CD14-positive monocyte (primary cell): ENCODE results near the gene CDKN2A. TPM values are rescaled to one million over a fixed set of nuclear protein-coding genes. Genes with fewer than 3 reads are reported as not detected.
A peak's percentile ranks its signal among the peaks of the same experiment; 100 is the strongest.

Source experiments
- DNase-seq, 3 donors: peaks; one replicate each; pipeline ENCODE4 v3.0.0-alpha.2; 2011 to 2022
- H2AFZ ChIP-seq: 2 replicates; pipeline ENCODE4 v1.6.0; 2012; ENCODE audit warnings: mild to moderate bottlenecking, low read depth, low read length, inconsistent platforms; ENCODE audit not compliant: insufficient read depth, poor library complexity, severe bottlenecking
- H3K27ac ChIP-seq, 2 donors: 1 replicate in 1 of 2; 2 replicates in 1 of 2; pipeline ENCODE4 v1.5.1; 2012 to 2013; ENCODE audit warnings: low read length in 2 of 2, control low read depth in 1 of 2, inconsistent platforms in 1 of 2, low read depth in 1 of 2, mild to moderate bottlenecking in 1 of 2
- H3K27me3 ChIP-seq, 2 donors: one replicate each; pipeline versions ENCODE4 v1.6.0 to v1.6.1; 2011 to 2013; ENCODE audit warnings: low read length in 2 of 2; ENCODE audit not compliant: control insufficient read depth in 2 of 2, insufficient read depth in 2 of 2
- H3K36me3 ChIP-seq, 2 donors: replicated peaks in 1 of 2; 1 replicate in 1 of 2; 2 replicates in 1 of 2; pipeline versions ENCODE4 v1.5.1 to v1.6.1; 2012 to 2013; ENCODE audit warnings: low read length in 2 of 2, control low read depth in 1 of 2, inconsistent platforms in 1 of 2, mild to moderate bottlenecking in 1 of 2; ENCODE audit not compliant: insufficient read depth in 2 of 2, control insufficient read depth in 1 of 2
- H3K4me1 ChIP-seq, 2 donors: 1 replicate in 1 of 2; 2 replicates in 1 of 2; pipeline versions ENCODE4 v1.5.1 to v1.6.1; 2012 to 2013; ENCODE audit warnings: low read length in 2 of 2, control low read depth in 1 of 2, inconsistent platforms in 1 of 2, mild to moderate bottlenecking in 1 of 2, moderate library complexity in 1 of 2; ENCODE audit not compliant: insufficient read depth in 2 of 2, control insufficient read depth in 1 of 2
- H3K4me2 ChIP-seq: replicated peaks from 2 replicates; pipeline ENCODE3; 2012; ENCODE audit warnings: low read length, moderate library complexity, mild to moderate bottlenecking; ENCODE audit not compliant: poor library complexity, severe bottlenecking; ENCODE audit errors: extremely low read depth
- H3K4me3 ChIP-seq, 3 experiments: fragments of 200-600 bp in 1 of 3; sonication (generic) in 1 of 3; replicated peaks in 1 of 3; 1 replicate in 2 of 3; 2 replicates in 1 of 3; pipeline ENCODE4 v1.5.1; 2011 to 2013; ENCODE audit warnings: low read length in 3 of 3, mild to moderate bottlenecking in 3 of 3, control low read depth in 2 of 3, low read depth in 2 of 3, inconsistent platforms in 1 of 3, moderate library complexity in 1 of 3
- H3K79me2 ChIP-seq: 2 replicates; pipeline ENCODE4 v1.6.0; 2012; ENCODE audit warnings: mild to moderate bottlenecking, control low read depth, inconsistent platforms, low read length, moderate library complexity; ENCODE audit not compliant: insufficient read depth
- H3K9ac ChIP-seq: 2 replicates; pipeline ENCODE4 v1.6.0; 2017; ENCODE audit warnings: low read length, mild to moderate bottlenecking; ENCODE audit not compliant: insufficient read depth, poor library complexity, severe bottlenecking
- H3K9me3 ChIP-seq, 2 donors: replicated peaks in 1 of 2; 1 replicate in 1 of 2; 2 replicates in 1 of 2; pipeline versions ENCODE4 v1.5.1 to v1.6.1; 2012 to 2013; ENCODE audit warnings: low read length in 2 of 2, control low read depth in 1 of 2; ENCODE audit not compliant: control insufficient read depth in 1 of 2, insufficient read depth in 1 of 2
- H4K20me1 ChIP-seq: 2 replicates; pipeline ENCODE4 v1.6.0; 2012; ENCODE audit warnings: mild to moderate bottlenecking, low read length, control low read depth, moderate library complexity; ENCODE audit not compliant: insufficient read depth
- H3K27ac Mint-ChIP-seq, 7 donors: one replicate each; pipeline ENCODE4 v1.8.0; 2020; ENCODE audit warnings: mild to moderate bottlenecking in 7 of 7, mixed read lengths in 7 of 7, moderate library complexity in 6 of 7, inconsistent platforms in 2 of 7
- H3K27me3 Mint-ChIP-seq, 3 donors: one replicate each; pipeline ENCODE4 v1.8.0; 2021 to 2022; ENCODE audit warnings: low read depth in 3 of 3, mild to moderate bottlenecking in 3 of 3, mixed read lengths in 3 of 3, moderate library complexity in 3 of 3, inconsistent platforms in 1 of 3
- H3K36me3 Mint-ChIP-seq, 2 donors: one replicate each; pipeline ENCODE4 v1.8.0; 2020; ENCODE audit warnings: mixed read lengths in 2 of 2, inconsistent platforms in 1 of 2, mild to moderate bottlenecking in 1 of 2
- H3K4me1 Mint-ChIP-seq: one replicate; pipeline ENCODE4 v1.8.0; 2020; ENCODE audit warnings: mild to moderate bottlenecking, mixed read lengths
- H3K4me3 Mint-ChIP-seq, 2 donors: one replicate each; pipeline ENCODE4 v1.8.0; 2020; ENCODE audit warnings: mild to moderate bottlenecking in 2 of 2, mixed read lengths in 2 of 2, moderate library complexity in 1 of 2
- H3K9me3 Mint-ChIP-seq, 7 donors: one replicate each; pipeline ENCODE4 v1.8.0; 2020 to 2022; ENCODE audit warnings: mixed read lengths in 7 of 7, mild to moderate bottlenecking in 6 of 7, moderate library complexity in 6 of 7, inconsistent platforms in 2 of 7
- WGBS: methylation state at CpG from one replicate; pipeline ENCODE4 v1.1.5; 2013; ENCODE audit warnings: missing lambda C conversion rate; ENCODE audit not compliant: insufficient coverage; 5-methylcytosine and 5-hydroxymethylcytosine counted together
- intact Hi-C, 2 donors: fragments of 100-400 bp; cut with micrococcal nuclease; formaldehyde crosslinking; loops; one replicate each; pipeline versions ENCODE4 v1.15.0 to v1.15.1; 2023
- polyA plus RNA-seq, 3 donors: library from polyadenylated mRNA; depleted of rRNA in 1 of 3; unstranded in 2 of 3; stranded (reverse) in 1 of 3; fragments of 300-500 nt in 2 of 3; fragments of >200 nt in 1 of 3; fragmentation: Illumina TruSeq in 2 of 3; gene quantifications; 1 replicate in 2 of 3; 2 replicates in 1 of 3; pipeline ENCODE4 v1.2.3, GENCODE V29; 2012 to 2021
- TF ChIP-seq, protein P1 (sequence below): fragments of 200-600 bp; IDR thresholded peaks from one replicate; pipeline ENCODE4 v1.8.0; 2022; ENCODE audit warnings: antibody characterized with exemption, mild to moderate bottlenecking

CDKN2A gene
- polyA plus RNA-seq, 3 donors = 0.86 to 1.6 (median 1.1) TPM

DNA sequence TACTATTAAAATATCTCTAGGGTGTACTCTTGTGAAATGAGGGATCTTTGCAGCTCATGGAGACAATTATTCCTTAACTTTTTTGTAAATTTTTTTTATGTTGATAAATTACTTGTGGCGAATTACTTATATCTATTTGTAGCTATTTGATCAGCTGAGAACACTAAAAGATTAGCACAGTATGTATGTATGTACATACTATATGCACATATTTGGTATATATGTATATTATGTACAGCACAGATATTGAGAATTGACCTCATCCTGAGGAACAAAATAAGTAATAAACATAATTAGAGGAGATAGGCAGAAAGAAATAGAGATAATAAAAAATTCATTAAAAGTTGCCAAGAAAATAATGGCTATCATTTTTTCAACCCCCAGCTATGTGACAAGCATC, 11.8 kb downstream of the CDKN2A start:
- H3K79me2 ChIP-seq = no peaks in the 10 kb centered on the region
- Mint-ChIP-seq H3K4me1 (peaks cover 35% of the 10 kb centered on the region), H3K27me3 (peaks cover 30 to 42% (median 41%) of the 10 kb centered on the region in 3 donors), H3K36me3 (no peaks in the 10 kb centered on the region), H3K9me3 (peaks cover 4 to 12% (median 6%) of the 10 kb centered on the region in 7 donors), H3K27ac (peak overlapping the region in 1 of 7 donors; percentile 79), H3K4me3 (no peak overlapping the region)
- peaks cover 17 to 38% of the 10 kb centered on the region in 2 donors for H3K4me1 ChIP-seq
- no peak overlapping the region for H2AFZ ChIP-seq
- no CpG with 5 or more reads among the region's 1 CpG for WGBS
- no peak overlapping the region for H3K27ac ChIP-seq
- TF ChIP-seq, protein P1, sequence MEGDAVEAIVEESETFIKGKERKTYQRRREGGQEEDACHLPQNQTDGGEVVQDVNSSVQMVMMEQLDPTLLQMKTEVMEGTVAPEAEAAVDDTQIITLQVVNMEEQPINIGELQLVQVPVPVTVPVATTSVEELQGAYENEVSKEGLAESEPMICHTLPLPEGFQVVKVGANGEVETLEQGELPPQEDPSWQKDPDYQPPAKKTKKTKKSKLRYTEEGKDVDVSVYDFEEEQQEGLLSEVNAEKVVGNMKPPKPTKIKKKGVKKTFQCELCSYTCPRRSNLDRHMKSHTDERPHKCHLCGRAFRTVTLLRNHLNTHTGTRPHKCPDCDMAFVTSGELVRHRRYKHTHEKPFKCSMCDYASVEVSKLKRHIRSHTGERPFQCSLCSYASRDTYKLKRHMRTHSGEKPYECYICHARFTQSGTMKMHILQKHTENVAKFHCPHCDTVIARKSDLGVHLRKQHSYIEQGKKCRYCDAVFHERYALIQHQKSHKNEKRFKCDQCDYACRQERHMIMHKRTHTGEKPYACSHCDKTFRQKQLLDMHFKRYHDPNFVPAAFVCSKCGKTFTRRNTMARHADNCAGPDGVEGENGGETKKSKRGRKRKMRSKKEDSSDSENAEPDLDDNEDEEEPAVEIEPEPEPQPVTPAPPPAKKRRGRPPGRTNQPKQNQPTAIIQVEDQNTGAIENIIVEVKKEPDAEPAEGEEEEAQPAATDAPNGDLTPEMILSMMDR = no peak
- no peak overlapping the region for H3K4me2 ChIP-seq
- peak overlapping the region in 1 of 3 experiments; percentile 35 for H3K4me3 ChIP-seq
- DNase-seq = no peak
- H3K9ac ChIP-seq = no peak overlapping the region
- intact Hi-C loops = no loop called here
- H3K36me3 ChIP-seq = no peaks in the 10 kb centered on the region
- H3K27me3 ChIP-seq = peaks cover 50 to 70% of the 10 kb centered on the region in 2 donors
- no peaks in the 10 kb centered on the region for H4K20me1 ChIP-seq
- no peaks in the 10 kb centered on the region for H3K9me3 ChIP-seq

DNA sequence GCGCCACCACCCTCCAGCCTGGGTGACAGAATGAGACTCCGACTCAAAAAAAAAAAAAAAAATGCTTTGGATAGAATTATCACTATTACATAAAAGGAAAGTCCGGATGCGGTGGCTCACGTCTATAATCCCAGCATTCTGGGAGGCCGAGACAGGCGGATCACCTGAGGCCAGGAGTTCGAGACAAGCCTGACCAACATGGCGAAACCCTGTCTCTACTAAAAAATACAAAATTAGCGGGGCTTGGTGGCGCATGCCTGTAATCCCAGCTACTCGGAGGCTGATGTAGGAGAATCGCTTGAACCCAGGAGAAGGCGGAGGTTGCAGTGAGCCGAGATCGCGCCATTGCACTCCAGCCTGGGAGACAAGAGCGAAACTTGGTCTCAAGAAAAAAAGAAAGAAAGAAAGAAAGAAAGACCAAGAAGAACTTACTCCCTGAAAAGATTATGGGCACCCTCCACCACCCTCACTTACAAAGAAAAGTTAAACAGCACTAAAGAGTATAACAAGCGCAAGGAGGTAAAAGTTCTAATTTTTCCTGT, 17.8 kb downstream of the CDKN2A start:
- Histone ChIP-seq H3K36me3 (no peaks in the 10 kb centered on the region), H4K20me1 (no peaks in the 10 kb centered on the region), H3K79me2 (no peaks in the 10 kb centered on the region), H3K4me2 (no peak overlapping the region), H3K4me3 (no peak overlapping the region), H3K9me3 (peaks cover 0 to 33% of the 10 kb centered on the region in 2 donors), H2AFZ (no peak overlapping the region), H3K9ac (no peak overlapping the region), H3K27ac (no peak overlapping the region), H3K4me1 (peaks cover 14 to 16% of the 10 kb centered on the region in 2 donors), H3K27me3 (peaks cover 90 to 96% of the 10 kb centered on the region in 2 donors)
- peaks cover 79 to 89% (median 88%) of the 10 kb centered on the region in 3 donors for H3K27me3 Mint-ChIP-seq
- peak overlapping the region in 1 of 7 donors; percentile 27 for H3K27ac Mint-ChIP-seq
- WGBS = no CpG with 5 or more reads among the region's 19 CpGs
- H3K9me3 Mint-ChIP-seq = peaks cover 4 to 41% (median 32%) of the 10 kb centered on the region in 7 donors
- H3K4me1 Mint-ChIP-seq = peaks cover 31% of the 10 kb centered on the region
- peak overlapping the region in 1 of 2 donors; percentile 85 for H3K4me3 Mint-ChIP-seq
- intact Hi-C loops = no loop called here
- TF ChIP-seq, protein P1 = no peak
- peaks cover 4 to 10% of the 10 kb centered on the region in 2 donors for H3K36me3 Mint-ChIP-seq
- no peak for DNase-seq
